Loucy (cell line): ENCODE measurements around the gene PYGB.

Source experiments
- H2AFZ ChIP-seq: fragments of 200-600 bp; sonication (generic); 2 replicates; pipeline ENCODE4 v1.6.0; 2016; ENCODE audit warnings: antibody characterized with exemption, mild to moderate bottlenecking, low read length, moderate library complexity
- H3F3A ChIP-seq: fragments of 200-600 bp; 2 replicates; pipeline ENCODE4 v1.6.0; 2016; ENCODE audit warnings: antibody characterized with exemption, low read depth, mild to moderate bottlenecking
- H3K27me3 ChIP-seq: fragments of 200-600 bp; sonication (generic); 2 replicates; pipeline ENCODE4 v1.6.1; 2014; ENCODE audit warnings: low read length, mild to moderate bottlenecking; ENCODE audit not compliant: insufficient read depth, poor library complexity, severe bottlenecking
- H3K36me3 ChIP-seq: fragments of 200-600 bp; sonication (generic); 2 replicates; pipeline ENCODE4 v1.6.1; 2016; ENCODE audit warnings: low read length; ENCODE audit not compliant: insufficient read depth
- H3K4me1 ChIP-seq: fragments of 200-600 bp; sonication (generic); 2 replicates; pipeline ENCODE4 v1.5.1; 2014; ENCODE audit warnings: low read length, mild to moderate bottlenecking; ENCODE audit not compliant: insufficient read depth, poor library complexity, severe bottlenecking
- H3K4me2 ChIP-seq: fragments of 200-600 bp; sonication (generic); 2 replicates; pipeline ENCODE4 v1.6.0; 2014; ENCODE audit warnings: antibody characterized with exemption, low read length, low read depth, mild to moderate bottlenecking; ENCODE audit not compliant: poor library complexity, severe bottlenecking
- H3K4me3 ChIP-seq: fragments of 200-600 bp; sonication (generic); 2 replicates; pipeline ENCODE4 v1.5.1; 2014; ENCODE audit warnings: low read length, mild to moderate bottlenecking, mixed read lengths; ENCODE audit not compliant: poor library complexity, severe bottlenecking
- H3K79me2 ChIP-seq: fragments of 200-600 bp; sonication (generic); 2 replicates; pipeline ENCODE4 v1.6.1; 2014; ENCODE audit warnings: low read length; ENCODE audit not compliant: insufficient read depth
- H3K9ac ChIP-seq: fragments of 200-600 bp; sonication (generic); 2 replicates; pipeline ENCODE4 v1.6.0; 2014; ENCODE audit warnings: mild to moderate bottlenecking, low read depth, low read length, moderate library complexity; ENCODE audit not compliant: poor library complexity, severe bottlenecking
- H3K9me2 ChIP-seq: fragments of 200-600 bp; sonication (generic); replicated peaks from 2 replicates; pipeline ENCODE4 v1.6.1; 2016; ENCODE audit warnings: low read depth, low read length, mixed read lengths
- H3K9me3 ChIP-seq: fragments of 200-600 bp; sonication (generic); 2 replicates; pipeline ENCODE4 v1.6.1; 2014; ENCODE audit warnings: mild to moderate bottlenecking, antibody characterized with exemption, low read length, low read depth; ENCODE audit not compliant: insufficient read depth
- H4K20me1 ChIP-seq: fragments of 200-600 bp; sonication (generic); 2 replicates; pipeline ENCODE4 v1.6.0; 2014; ENCODE audit warnings: antibody characterized with exemption, low read length, mild to moderate bottlenecking; ENCODE audit not compliant: insufficient read depth, poor library complexity, severe bottlenecking
- CTCF ChIP-seq: fragments of 200-600 bp; sonication (generic); conservative IDR thresholded peaks from 2 replicates; pipeline ENCODE4 v1.5.1; 2014; ENCODE audit warnings: mild to moderate bottlenecking, antibody characterized with exemption, low read length
- EZH2phosphoT487 ChIP-seq: fragments of 200-600 bp; IDR thresholded peaks from 2 replicates; pipeline ENCODE4 v1.6.1; 2018; ENCODE audit warnings: antibody characterized with exemption, mild to moderate bottlenecking, moderate library complexity, borderline replicate concordance

Gene PYGB

DNA sequence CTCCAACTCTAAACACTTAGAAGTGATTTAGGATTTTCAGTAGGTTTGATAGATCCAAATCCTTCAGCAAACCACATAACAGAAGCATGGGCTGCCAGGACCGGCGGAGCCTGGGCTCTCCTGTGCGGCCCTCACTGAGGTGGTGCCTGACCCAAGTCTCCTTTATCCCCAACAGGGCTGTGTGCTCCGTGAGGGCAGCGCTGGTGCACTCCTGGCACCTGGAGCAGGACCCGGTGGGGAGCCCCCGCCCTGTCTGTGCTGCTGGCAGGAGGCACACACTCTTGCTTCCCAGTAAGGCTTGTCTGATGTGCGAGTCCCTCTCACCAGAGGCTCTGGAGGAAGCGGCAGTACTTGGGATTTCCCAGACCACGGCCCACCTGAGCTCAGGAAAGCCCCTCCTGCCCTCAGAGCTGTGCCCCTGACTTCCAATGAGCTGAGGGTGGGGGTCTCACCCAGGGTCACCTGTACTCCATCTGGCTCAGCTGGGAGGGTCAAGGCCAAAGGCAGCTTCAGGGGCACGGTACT, 56.2 kb downstream of the PYGB start:
- Histone ChIP-seq H3K27me3 (no peaks in the 10 kb centered on the region), H3K4me1 (no peaks in the 10 kb centered on the region), H3K4me3 (no peak overlapping the region), H3K9me2 (no peaks in the 10 kb centered on the region), H3K4me2 (no peak overlapping the region), H3K9ac (no peak overlapping the region), H3K79me2 (no peaks in the 10 kb centered on the region), H3K36me3 (peaks cover 28% of the 10 kb centered on the region; the same call in 1 of the 2 replicates), H3K9me3 (no peaks in the 10 kb centered on the region), H3F3A (no peaks in the 10 kb centered on the region), H4K20me1 (no peaks in the 10 kb centered on the region), H2AFZ (no peak overlapping the region)
- TF ChIP-seq CTCF (no peak), EZH2phosphoT487 (no peak)

- H4K20me1 ChIP-seq, result no peaks in the 10 kb centered on the region
- no peak for TF ChIP-seq CTCF
- no peak for TF ChIP-seq EZH2phosphoT487
- H3K27me3 ChIP-seq, result no peaks in the 10 kb centered on the region
- peaks cover 9% of the 10 kb centered on the region for H3K4me1 ChIP-seq
- H3K9me3 ChIP-seq, result no peaks in the 10 kb centered on the region
- H3K9ac ChIP-seq, result no peak overlapping the region
- H3K9me2 ChIP-seq, result no peaks in the 10 kb centered on the region
- H2AFZ ChIP-seq, result no peak overlapping the region
- H3F3A ChIP-seq, result no peaks in the 10 kb centered on the region
- no peaks in the 10 kb centered on the region for H3K79me2 ChIP-seq
- H3K36me3 ChIP-seq, result peaks cover 16% of the 10 kb centered on the region; the same call in 1 of the 2 replicates
- H3K4me2 ChIP-seq, result no peak overlapping the region
- H3K4me3 ChIP-seq, result no peak overlapping the region
These were observed 59.4 kb downstream of the PYGB start for GRCh38 chr20:25306991-25307903.

- peaks cover 16% of the 10 kb centered on the region; the same call in 1 of the 2 replicates for H3K36me3 ChIP-seq
- TF ChIP-seq EZH2phosphoT487 (no peak), CTCF (no peak)
- H3K4me1 ChIP-seq, result peaks cover 9% of the 10 kb centered on the region
- H3K9me3 ChIP-seq, result no peaks in the 10 kb centered on the region
- H2AFZ ChIP-seq, result no peak overlapping the region
- H4K20me1 ChIP-seq, result no peaks in the 10 kb centered on the region
- H3K9ac ChIP-seq, result no peak overlapping the region
- H3K27me3 ChIP-seq, result no peaks in the 10 kb centered on the region
- H3K79me2 ChIP-seq, result no peaks in the 10 kb centered on the region
- no peaks in the 10 kb centered on the region for H3K9me2 ChIP-seq
- H3K4me3 ChIP-seq, result no peak overlapping the region
- no peak overlapping the region for H3K4me2 ChIP-seq
- H3F3A ChIP-seq, result no peaks in the 10 kb centered on the region
These were observed 60.2 kb downstream of the PYGB start for GRCh38 chr20:25308083-25308491.
